Ectodermal cell (in vitro differentiated cells): ENCODE results near the gene RBM8A. TPM values are rescaled to one million over a fixed set of nuclear protein-coding genes. Genes with fewer than 3 reads are reported as not detected.

Experiments used
- H3K27ac ChIP-seq: 2 replicates; pipeline ENCODE4 v1.7.0; 2013; ENCODE audit warnings: mild to moderate bottlenecking, low read depth, low read length; ENCODE audit not compliant: insufficient read depth, poor library complexity, severe bottlenecking
- H3K27me3 ChIP-seq: 2 replicates; pipeline ENCODE4 v1.7.0; 2013; ENCODE audit warnings: mild to moderate bottlenecking, low read length; ENCODE audit not compliant: insufficient read depth, control insufficient read depth, poor library complexity, severe bottlenecking
- H3K36me3 ChIP-seq: one replicate; pipeline ENCODE4 v1.7.0; 2013; ENCODE audit warnings: low read length; ENCODE audit not compliant: control insufficient read depth, insufficient read depth
- H3K4me1 ChIP-seq: one replicate; pipeline ENCODE4 v1.7.0; 2013; ENCODE audit warnings: low read length; ENCODE audit not compliant: control insufficient read depth, insufficient read depth
- H3K4me3 ChIP-seq: 2 replicates; pipeline ENCODE4 v1.7.0; 2013; ENCODE audit warnings: low read depth, low read length, control low read depth; ENCODE audit not compliant: insufficient read depth
- H3K9me3 ChIP-seq: 2 replicates; pipeline ENCODE4 v1.7.0; 2013; ENCODE audit warnings: mild to moderate bottlenecking, low read length, moderate library complexity; ENCODE audit not compliant: control insufficient read depth
- WGBS, 2 experiments: methylation state at CpG; one replicate each; pipeline ENCODE4 v1.1.7; 2013; ENCODE audit warnings: missing lambda C conversion rate in 2 of 2; 5-methylcytosine and 5-hydroxymethylcytosine counted together
- polyA plus RNA-seq, 4 experiments: library from polyadenylated mRNA; stranded (reverse); fragments of 50-300 nt; gene quantifications; one replicate each; pipeline ENCODE4 v1.2.3, GENCODE V29; 2013

The RBM8A gene
- polyA plus RNA-seq (2013, experiment 1 of 4), result 260 TPM
- 269 TPM for polyA plus RNA-seq (2013, experiment 2 of 4)
- polyA plus RNA-seq (2013, experiment 3 of 4), result 163 TPM
- 185 TPM for polyA plus RNA-seq (2013, experiment 4 of 4)

- H3K27ac ChIP-seq, result peak within 1 kb of the TSS; percentile 81
- no peaks in the 10 kb centered on the region for H3K36me3 ChIP-seq
- WGBS, 2 experiments, result 1% methylated on average over 41 of the region's 41 CpGs
- no peaks in the 10 kb centered on the region for H3K4me1 ChIP-seq
- H3K4me3 ChIP-seq, result peak within 1 kb of the TSS; percentile 73
- H3K9me3 ChIP-seq, result no peaks in the 10 kb centered on the region
- no peaks in the 10 kb centered on the region for H3K27me3 ChIP-seq
Observed at GRCh38 chr1:145927063-145927886, at the start of gene RBM8A. Gene RBM8A, minus strand, starts transcription at chr1:145927484. Its CDS starts 58 bp downstream, at chr1:145927426.

GRCh38 chr1:145977016-145977415, 49.7 kb upstream of the RBM8A start:
- Histone ChIP-seq H3K9me3 (no peaks in the 10 kb centered on the region), H3K4me3 (no peak overlapping the region), H3K36me3 (no peaks in the 10 kb centered on the region), H3K27ac (no peak overlapping the region), H3K4me1 (peaks cover 24% of the 10 kb centered on the region), H3K27me3 (no peaks in the 10 kb centered on the region)
- WGBS, 2 experiments, result 78 to 79% methylated on average over 5 of the region's 5 CpGs

- Histone ChIP-seq H3K4me3 (no peak overlapping the region), H3K27me3 (no peaks in the 10 kb centered on the region), H3K9me3 (no peaks in the 10 kb centered on the region), H3K4me1 (peaks cover 23% of the 10 kb centered on the region), H3K36me3 (no peaks in the 10 kb centered on the region), H3K27ac (no peak overlapping the region)
- 90 to 93% methylated on average over 4 of the region's 4 CpGs for WGBS, 2 experiments
Observed at GRCh38 chr1:145975216-145975615, 47.9 kb upstream of the RBM8A start.

- H3K27me3 ChIP-seq, result no peaks in the 10 kb centered on the region
- WGBS, 2 experiments, result 94 to 95% methylated on average over 7 of the region's 7 CpGs
- no peak overlapping the region for H3K27ac ChIP-seq
- H3K36me3 ChIP-seq, result no peaks in the 10 kb centered on the region
- peaks cover 18% of the 10 kb centered on the region for H3K4me1 ChIP-seq
- H3K9me3 ChIP-seq, result no peaks in the 10 kb centered on the region
- H3K4me3 ChIP-seq, result no peak overlapping the region
Observed at GRCh38 chr1:145974721-145975120, 47.4 kb upstream of the RBM8A start.

GRCh38 chr1:145972580-145972979, 45.3 kb upstream of the RBM8A start:
- WGBS, 2 experiments, result 91 to 92% methylated on average over 7 of the region's 7 CpGs
- Histone ChIP-seq H3K27ac (no peak overlapping the region), H3K9me3 (no peaks in the 10 kb centered on the region), H3K4me3 (no peak overlapping the region), H3K27me3 (no peaks in the 10 kb centered on the region), H3K4me1 (peaks cover 2% of the 10 kb centered on the region), H3K36me3 (no peaks in the 10 kb centered on the region)

GRCh38 chr1:145967288-145967687, 40.0 kb upstream of the RBM8A start:
- 95 to 96% methylated on average over 2 of the region's 2 CpGs for WGBS, 2 experiments
- no peaks in the 10 kb centered on the region for H3K36me3 ChIP-seq
- H3K4me3 ChIP-seq, result no peak overlapping the region
- no peaks in the 10 kb centered on the region for H3K9me3 ChIP-seq
- H3K27ac ChIP-seq, result no peak overlapping the region
- peaks cover 20% of the 10 kb centered on the region for H3K27me3 ChIP-seq
- peaks cover 11% of the 10 kb centered on the region for H3K4me1 ChIP-seq

GRCh38 chr1:145965119-145965744, 37.9 kb upstream of the RBM8A start:
- WGBS, 2 experiments, result 27 to 31% methylated on average over 4 to 5 of the region's 5 CpGs
- peaks cover 40% of the 10 kb centered on the region for H3K27me3 ChIP-seq
- peak overlapping the region; percentile 70 for H3K4me3 ChIP-seq
- no peaks in the 10 kb centered on the region for H3K36me3 ChIP-seq
- no peaks in the 10 kb centered on the region for H3K9me3 ChIP-seq
- H3K27ac ChIP-seq, result no peak overlapping the region
- H3K4me1 ChIP-seq, result peaks cover 25% of the 10 kb centered on the region

GRCh38 chr1:145964328-145965118, 37.2 kb upstream of the RBM8A start, which contains the start of the genes ANKRD34A and POLR3GL:
Gene ANKRD34A, minus strand, starts transcription at chr1:145964575. Its CDS starts 2,816 bp downstream, at chr1:145961759.
Gene POLR3GL, plus strand, starts transcription at chr1:145964690. Its CDS starts 10,176 bp downstream, at chr1:145974866.
- 2% methylated on average over 37 of the region's 37 CpGs for WGBS, 2 experiments
- Histone ChIP-seq H3K9me3 (no peaks in the 10 kb centered on the region), H3K27ac (no peak within 1 kb of the TSS), H3K4me1 (peaks cover 25% of the 10 kb centered on the region), H3K4me3 (peak within 1 kb of the TSS; percentile 70), H3K36me3 (no peaks in the 10 kb centered on the region), H3K27me3 (peaks cover 48% of the 10 kb centered on the region)

GRCh38 chr1:145963265-145964019, 36.2 kb upstream of the RBM8A start:
- Histone ChIP-seq H3K36me3 (no peaks in the 10 kb centered on the region), H3K27ac (no peak overlapping the region), H3K27me3 (peaks cover 58% of the 10 kb centered on the region), H3K4me3 (peak overlapping the region; percentile 70), H3K9me3 (no peaks in the 10 kb centered on the region), H3K4me1 (peaks cover 25% of the 10 kb centered on the region)
- WGBS, 2 experiments, result 63 to 73% methylated on average over 5 of the region's 5 CpGs
